ENCODE data around the gene OTULIN.

Gene OTULIN

DNA sequence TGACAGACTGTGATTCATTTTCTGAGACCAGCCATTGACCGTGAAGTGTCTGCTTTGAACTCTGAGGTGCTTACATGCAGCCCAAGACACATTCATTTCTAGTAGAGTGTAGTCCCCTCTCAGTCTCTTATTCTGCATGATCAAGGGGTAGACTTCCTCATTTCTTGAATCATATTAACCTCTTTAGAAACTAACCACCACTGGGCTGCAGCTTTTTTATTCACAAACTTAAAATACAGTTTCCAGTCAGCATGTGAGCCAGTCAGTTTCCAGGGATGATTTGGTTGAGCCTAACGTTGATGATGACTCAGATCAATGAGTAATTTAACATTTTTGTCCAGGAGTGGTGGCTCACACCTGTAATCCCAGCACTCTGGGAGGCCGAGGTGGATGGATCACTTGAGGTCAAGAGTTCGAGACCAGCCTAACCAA lies 59.2 kb downstream of the OTULIN start:
- DNase-seq, result peak in 1 of 5 donors; percentile 22

DNA sequence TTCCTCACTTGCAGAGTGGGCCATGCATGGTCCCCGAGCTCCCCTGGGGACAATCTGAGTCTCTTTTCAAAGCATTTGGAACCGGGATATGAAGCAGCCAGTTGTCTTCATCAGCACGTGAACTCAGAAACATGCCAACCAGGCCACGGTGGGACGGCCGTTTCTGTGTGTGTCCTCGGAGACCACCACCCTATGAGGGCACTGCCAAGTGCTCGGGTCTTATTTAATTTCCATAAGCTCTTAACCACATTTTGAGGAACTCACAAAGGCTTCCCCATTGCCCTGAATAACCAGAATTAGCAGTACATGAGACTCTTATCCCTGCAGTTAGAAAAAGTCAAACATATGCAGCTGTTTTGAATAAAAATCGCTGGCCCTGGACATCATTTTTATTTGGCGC lies 60.1 kb downstream of the OTULIN start:
- DNase-seq, result no peak

GRCh38 chr5:14726066-14726838 lies 61.7 kb downstream of the OTULIN start:
- no peak for DNase-seq

DNA sequence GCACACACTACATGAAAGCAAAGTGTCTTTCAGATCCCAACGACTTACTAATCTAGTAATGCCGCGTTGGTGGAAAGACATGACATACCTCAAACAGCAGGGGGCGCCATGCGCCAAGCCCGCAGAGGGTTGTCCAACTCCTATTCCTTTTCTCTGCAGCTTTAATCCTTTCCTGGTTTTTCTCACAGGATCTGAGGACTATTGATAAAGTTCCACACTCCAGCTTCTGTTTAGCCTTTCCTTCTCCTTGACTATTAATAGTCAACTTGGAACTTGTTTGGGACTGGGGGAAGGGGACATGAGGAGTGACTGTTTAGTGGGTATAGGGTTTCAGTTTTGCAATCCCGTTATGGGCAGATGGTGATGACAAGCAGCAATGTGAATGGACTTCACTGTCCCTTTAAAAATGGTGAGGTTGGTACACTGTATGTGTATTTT lies 62.9 kb downstream of the OTULIN start:
- peak; percentile 43 to 69 (median 67) for DNase-seq

GRCh38 chr5:14727928-14728458 lies 63.5 kb downstream of the OTULIN start:
- no peak for DNase-seq

- no peak for DNase-seq
These were observed 64.0 kb downstream of the OTULIN start for GRCh38 chr5:14728459-14728938.

GRCh38 chr5:14729448-14730385 lies 65.2 kb downstream of the OTULIN start:
- no peak for DNase-seq

DNA sequence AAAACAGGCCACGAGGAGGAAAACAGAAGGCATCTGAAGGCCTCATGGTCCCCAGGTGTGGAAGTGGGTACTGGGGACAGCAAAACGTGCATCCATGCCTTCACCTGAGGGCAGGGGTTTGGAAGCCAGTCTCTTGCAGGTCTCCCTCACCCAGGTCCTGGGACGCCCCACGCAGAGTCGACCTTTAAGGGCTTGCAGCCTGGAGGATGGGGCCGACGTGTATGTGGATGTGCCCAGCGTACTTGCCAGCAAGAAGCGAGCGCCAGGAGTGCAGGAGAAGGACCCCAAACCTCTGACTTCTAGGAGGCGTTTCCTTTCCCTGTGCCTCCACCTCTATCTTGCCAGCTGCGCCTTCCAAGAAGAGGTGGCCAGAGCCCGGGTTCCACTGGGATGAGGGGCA lies 65.9 kb downstream of the OTULIN start:
- no peak for DNase-seq

DNA sequence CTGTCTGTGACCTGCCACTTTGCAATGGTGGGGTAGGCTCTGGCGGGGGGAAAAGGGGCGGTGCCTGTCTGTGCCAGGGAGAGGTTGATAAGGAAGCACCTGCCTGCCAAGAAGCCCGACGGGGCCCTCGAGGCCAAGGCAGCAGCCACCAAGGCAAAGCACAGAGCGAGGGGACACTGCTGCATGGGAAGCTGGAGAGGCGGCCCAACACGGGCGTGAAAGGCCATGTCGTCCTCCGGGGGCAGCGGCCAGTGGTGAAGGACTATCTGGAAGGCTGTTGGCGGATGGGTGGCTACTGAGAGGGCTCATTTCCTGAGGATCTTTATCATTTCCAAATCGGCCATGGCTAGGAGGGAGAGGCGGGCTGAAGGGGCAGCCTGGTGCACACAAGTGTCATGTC lies 66.4 kb downstream of the OTULIN start:
- DNase-seq, result no peak

DNA sequence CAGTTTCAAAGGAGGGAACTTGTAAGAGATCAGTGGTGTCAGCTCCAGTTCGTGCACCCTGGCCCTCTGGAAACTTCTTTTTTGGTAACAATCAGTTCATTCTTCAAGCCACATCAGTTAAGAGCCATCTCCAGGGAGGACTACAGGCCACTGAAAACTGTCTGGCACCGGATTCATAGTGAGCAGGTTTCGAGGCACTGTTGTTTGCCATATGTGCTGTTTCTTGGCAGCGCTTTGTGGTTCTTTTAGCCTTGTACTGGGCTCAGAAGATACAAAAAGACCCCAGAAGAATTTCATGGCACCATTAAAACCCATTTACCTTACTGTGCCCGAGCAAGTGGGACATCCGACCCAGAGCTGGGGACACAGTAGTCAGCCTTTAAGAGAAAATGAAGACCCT lies 68.5 kb downstream of the OTULIN start:
- no peak for DNase-seq

GRCh38 chr5:14733661-14734060 lies 69.1 kb downstream of the OTULIN start:
- no peak for DNase-seq

DNA sequence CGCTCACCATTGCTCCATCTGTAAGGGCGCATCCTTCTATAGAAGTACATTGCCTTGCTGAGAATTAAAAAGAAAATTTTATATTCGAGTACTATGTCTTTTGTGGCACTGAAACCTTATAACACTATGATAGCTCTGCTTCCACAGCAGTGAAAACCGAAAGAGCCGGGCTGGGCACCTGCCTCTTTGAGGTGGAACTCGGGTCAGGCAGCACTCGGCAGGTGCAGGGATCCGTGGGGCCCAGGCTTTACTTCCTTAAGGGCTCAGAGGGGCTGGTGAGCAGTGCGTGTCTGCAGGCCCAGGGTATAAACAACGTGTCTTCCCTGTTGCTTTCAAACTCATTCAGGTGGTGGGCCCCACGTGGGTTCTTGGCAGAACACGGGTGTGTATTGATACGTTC lies 69.9 kb downstream of the OTULIN start:
- no peak for DNase-seq

DNA sequence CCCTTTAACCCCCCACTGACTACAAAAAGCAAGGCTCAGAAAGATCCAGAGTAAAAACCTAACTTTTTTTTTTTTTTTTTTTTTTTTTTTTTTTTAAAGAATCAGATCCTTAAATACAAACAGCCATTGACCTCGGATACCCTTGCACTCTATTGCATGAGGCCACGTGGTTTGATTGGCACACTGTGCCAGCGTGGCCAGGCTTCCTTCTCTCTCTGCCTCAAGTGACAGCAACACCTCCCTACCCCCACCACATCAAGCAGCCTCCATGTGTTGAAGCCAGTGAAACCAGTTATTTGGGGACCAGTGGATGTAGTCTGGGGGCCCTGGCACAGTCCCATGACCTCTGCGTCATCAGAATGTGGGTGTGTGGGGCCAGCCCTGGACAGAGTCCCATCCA lies 71.4 kb downstream of the OTULIN start:
- DNase-seq, result no peak

DNA sequence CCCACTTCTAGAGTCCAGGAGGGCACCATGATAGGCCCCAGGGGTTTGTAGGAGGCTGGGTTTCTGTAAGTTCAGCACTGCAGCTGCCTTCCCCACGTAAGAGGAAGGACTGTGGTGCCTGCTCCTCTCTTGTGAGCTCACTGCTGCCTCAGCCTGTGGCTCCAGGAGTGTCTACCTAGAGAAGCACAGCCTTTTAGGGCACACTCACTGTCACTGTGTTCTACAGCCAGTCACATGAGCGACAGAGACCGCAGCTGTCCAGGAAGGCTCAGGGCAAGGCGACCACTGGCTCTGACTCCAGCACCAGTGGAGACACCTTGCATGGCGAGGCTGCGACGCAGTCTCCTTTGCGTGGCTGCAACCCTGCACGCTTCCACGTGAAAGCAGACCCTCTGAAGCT lies 72.8 kb downstream of the OTULIN start:
- DNase-seq, result no peak

- DNase-seq, result no peak
These were observed 73.5 kb downstream of the OTULIN start for GRCh38 chr5:14738050-14738449.

GRCh38 chr5:14739538-14739937 lies 75.0 kb downstream of the OTULIN start:
- DNase-seq, result no peak

DNA sequence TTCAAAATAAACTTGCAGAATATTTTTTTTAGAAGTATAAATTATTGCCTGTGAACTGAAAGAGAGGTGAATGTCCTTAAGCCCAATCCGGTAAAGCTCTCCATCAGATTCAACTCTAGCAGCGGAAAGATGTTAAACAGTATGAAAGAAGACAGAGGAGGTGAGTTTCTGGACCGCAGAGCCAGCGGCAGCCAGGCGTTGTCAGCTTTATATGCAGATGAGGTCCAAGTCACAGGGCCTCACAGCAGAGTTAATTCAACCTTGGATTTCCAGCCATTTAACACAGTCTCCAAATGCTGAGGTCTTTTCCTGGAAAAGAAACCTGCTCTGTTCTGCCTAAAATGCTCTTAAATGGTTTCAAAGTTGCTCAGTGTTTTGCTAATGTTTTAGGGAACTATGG lies 75.5 kb downstream of the OTULIN start:
- DNase-seq, result no peak

- no peak for DNase-seq
These were observed 76.6 kb downstream of the OTULIN start for GRCh38 chr5:14741131-14741530.

DNA sequence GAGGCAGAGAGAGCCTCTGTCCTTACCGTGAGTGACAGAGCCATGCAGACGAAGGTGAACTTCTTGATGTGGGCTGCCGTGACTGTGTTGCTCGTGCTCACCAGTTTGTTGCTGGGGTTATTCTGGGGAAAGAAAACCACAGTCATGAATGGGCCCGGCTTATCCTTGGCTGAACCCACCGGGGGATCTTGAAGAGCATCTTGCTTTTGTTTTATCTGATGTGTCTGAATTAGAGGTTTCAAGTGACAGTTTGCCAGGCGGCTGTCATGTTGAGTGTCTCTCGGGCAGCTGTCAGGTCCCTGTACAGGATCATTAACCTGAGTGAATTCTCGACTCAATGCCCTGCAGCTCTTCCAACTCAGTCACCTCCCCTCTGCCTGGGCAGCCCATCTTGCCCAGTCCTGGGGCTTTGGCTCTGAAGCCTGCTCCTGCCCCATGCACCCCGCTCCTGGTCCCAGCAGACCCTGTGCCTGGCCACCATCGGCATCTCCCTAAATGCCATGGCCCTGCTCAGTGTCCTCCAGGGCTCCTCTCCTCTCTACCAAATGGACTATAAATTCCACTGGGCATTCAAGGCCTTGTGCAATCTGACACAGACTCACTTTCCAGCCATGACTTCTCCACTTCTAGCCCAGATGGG lies 77.4 kb downstream of the OTULIN start:
- DNase-seq, result no peak

DNA sequence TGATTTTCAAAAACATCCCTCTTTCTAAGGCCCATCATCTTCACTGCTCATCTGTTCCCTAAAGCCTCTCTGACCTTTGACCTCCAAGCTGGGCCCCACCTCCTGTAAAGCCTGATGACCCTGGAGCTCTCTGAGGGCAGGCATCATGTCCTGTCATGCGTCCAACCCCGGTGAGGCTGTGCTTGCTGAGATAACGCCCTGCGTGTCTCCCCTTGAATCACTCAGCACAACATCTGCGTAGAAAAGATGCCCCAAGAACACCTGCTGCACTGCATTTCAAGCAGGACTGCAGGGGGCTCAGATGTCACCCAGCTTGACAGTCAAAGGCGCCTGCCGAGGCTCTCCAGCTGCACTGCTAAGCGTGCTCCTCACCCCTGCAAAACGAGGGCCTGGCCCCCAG lies 78.0 kb downstream of the OTULIN start:
- DNase-seq, result no peak

- no peak for DNase-seq
These were observed 79.2 kb downstream of the OTULIN start for GRCh38 chr5:14743601-14744295.
